PC-3 (cell line): ENCODE results near the gene LRRC39.

Source experiments
- CTCF ChIP-seq: fragments of 300-600 bp; sonication (generic); conservative IDR thresholded peaks from 2 replicates; pipeline ENCODE4 v1.5.1; 2017; ENCODE audit warnings: antibody characterized with exemption, low read depth, mild to moderate bottlenecking, low read length
- EZH2 ChIP-seq: fragments of 300-600 bp; sonication (generic); IDR thresholded peaks from one replicate; pipeline ENCODE4 v1.6.1; 2017; ENCODE audit warnings: antibody characterized with exemption, mild to moderate bottlenecking, low read length; ENCODE audit not compliant: unreplicated experiment

GRCh38 chr1:100142343-100142742 is 35.7 kb downstream of the LRRC39 start:
- no peak for TF ChIP-seq CTCF
- TF ChIP-seq EZH2 = no peak
